Right renal cortex interstitium (tissue), 3 donors: ENCODE results near the gene ROCK2. TPM values are rescaled to one million over a fixed set of nuclear protein-coding genes. Genes with fewer than 3 reads are reported as not detected.
A peak's percentile ranks its signal among the peaks of the same experiment; 100 is the strongest.

Experiments used
- DNase-seq, 3 donors: peaks; one replicate each; pipeline ENCODE4 v3.0.0-alpha.2; 2013; ENCODE audit warnings: low read depth in 3 of 3, low spot score in 2 of 3
- polyA plus RNA-seq, 3 donors: library from polyadenylated mRNA; unstranded; fragments of 120-200 nt; gene quantifications; one replicate each; pipeline ENCODE4 v1.2.1, GENCODE V29; 2013; ENCODE audit not compliant: insufficient read length in 3 of 3

The ROCK2 gene
- polyA plus RNA-seq, 3 donors, result 39.1 to 44.1 (median 42.1) TPM

- DNase-seq, result no peak
Observed at GRCh38 chr2:11368059-11368572, 23.7 kb upstream of the ROCK2 start.

DNA sequence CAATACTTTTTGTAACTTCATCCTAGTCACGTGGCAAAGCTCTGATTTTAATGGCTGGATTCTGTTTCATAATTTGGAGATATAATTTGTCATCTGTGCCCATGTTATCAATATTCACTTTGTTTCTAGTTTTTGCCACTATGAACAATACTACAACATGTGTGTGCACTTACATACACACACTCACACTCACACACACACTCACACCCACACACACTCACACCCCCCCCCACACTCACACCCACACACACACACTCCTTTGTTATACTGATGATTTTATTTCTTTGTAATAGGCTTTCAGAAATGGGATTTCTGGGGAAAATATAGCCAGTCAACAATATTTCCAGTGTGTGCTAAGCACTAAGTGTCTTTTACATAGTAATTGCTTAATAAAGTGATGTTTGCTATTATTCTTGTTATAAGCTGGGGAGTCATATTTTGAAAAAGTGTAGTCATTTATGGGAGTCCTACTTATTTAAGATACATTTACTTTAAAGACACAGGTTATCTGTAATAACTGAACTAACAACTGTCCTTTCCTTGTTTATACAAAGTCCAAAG, 22.8 kb upstream of the ROCK2 start:
- DNase-seq, result no peak

DNA sequence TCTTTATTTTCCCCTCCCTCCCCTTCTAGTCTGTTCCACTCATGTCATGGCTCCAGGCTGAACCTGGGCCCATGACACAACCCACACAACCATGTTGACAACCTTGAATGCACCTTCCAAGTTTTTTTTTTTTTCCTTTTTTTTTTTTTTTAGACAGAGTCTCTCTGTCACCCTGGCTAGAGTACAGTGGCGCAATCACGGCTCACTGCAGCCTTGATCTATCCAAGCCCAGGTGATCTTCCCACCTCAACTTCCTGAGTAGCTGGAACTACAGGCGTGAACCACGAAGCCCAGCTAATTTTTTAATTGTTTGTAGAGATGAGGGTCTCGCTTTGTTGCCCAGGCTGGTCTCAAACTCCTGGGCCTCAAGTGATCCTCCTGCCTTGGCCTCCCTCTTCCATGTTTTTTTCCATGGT, 21.9 kb upstream of the ROCK2 start:
- no peak for DNase-seq

DNA sequence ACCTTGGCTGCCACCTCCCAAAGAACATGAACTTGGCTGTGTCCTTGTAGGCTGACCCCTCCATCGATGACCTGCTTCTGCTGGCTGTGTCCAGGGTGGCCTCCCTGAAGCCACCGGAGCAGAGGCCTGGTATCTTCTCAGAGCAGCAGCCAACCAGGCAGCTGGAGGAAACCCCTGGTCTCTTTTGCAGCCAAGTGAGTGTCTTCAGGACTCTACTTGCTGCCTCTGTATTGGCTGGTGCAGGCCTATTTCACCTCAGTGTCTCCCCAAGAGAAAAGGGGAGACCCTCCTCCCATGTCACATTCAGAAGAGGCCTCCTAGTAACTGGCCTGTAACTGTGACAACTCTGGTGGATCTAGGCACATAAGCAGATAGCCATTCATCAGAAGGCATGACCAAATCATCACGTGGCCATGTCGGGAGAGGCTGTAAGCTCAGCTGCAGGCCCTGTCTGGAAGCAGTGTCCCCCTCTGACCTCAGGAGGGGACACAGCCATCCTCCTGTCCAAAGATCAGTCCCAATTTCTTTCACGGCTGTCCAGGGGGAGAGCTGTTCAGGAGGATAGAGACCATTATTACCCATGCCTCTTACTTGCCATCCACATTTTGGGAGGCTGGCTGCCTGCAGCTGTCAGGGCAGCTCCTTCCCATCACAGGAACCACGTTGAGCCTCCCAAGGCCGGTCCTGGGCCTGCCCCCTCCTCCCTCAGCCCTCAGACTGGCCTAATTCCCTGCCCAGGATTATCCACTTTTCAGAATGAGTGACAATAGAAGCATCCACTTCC, 20.9 kb upstream of the ROCK2 start:
- no peak for DNase-seq

DNA sequence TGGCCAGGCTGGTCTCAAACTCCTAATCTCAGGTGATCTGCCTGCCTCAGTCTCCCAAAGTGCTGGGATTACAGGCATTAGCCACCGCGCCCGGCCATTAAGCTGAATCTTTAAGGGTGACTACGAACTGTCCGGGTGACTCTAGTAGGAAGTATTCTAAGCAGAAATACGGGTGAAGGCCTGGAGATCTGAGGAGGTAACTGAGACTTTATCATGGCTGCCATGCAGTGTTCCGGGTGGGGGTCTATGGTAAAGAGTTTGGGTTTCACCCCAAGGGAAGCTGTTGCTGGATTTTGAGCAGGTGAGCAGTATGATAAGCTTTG, 20.1 kb upstream of the ROCK2 start:
- DNase-seq, result no peak

DNA sequence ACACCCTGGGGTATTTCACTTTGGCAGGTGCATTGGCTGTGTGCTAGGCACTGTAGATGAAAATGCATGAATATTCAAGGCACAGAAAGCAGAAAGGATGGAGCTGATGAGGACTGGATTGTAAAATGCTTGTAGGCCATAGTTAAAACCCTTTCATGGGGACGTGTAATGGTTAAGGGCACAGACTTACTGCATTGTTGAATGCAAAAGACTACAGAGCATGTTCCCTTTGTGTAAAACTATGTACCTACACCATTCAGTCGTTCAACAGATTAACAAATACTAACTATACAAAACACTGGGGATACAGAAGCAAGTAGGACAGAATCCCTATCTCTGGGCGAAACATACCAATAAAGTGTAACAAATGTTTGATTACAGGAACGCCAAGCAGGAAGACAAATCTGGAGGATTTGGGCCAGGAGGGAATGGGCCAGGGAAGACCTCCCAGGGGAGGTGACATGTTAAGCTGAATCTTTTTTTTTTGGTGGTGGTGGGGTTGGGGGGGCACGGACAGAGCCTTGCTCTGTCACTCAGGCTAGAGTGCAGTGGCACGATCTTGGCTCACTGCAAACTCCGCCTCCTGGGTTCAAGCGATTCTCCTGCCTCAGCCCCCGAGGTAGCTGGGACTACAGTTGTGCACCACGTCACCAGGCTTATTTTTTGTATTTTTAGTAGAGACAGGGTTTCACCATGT, 19.6 kb upstream of the ROCK2 start:
- DNase-seq, result no peak

DNA sequence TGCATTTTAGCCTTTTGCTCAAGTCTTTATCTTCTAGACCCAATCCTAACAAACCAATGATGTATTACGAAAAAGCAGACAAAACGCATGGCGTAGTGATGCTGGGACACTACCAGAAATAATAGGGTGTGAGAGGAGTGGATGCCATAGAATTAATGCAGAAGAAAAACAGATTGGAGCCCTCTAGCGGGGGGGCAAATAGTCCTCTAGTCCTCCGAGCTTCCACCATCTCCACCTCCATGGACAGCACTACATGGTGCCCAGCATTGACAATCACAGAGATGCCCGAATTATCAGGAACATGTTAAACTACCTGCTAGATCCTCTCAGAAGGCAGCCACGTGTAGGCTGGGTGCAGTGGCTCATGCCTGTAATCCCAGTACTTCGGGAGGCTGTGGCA, 15.4 kb upstream of the ROCK2 start:
- DNase-seq, result no peak

- DNase-seq, result no peak
Observed at GRCh38 chr2:11357428-11357972, 13.1 kb upstream of the ROCK2 start.

DNA sequence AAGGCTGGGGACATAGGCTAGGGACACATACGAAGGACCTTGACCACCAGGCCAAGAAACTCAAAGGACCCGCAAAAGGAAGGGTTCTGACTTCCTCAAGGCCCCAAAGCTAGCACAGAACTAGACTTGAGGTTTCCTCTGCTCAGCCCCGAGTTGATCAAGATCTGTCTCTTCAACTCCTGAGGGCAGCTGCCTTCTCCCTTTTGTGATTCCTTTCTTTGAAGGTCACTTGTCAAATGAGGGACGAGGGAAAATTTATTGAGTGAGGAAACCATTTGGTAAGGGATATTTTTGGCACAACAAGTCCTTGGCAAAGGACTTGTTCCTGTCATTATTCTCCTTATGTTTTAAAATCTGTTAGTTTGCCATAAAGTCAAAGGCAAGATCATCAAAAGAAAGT, 12.3 kb upstream of the ROCK2 start:
- DNase-seq, result no peak

DNA sequence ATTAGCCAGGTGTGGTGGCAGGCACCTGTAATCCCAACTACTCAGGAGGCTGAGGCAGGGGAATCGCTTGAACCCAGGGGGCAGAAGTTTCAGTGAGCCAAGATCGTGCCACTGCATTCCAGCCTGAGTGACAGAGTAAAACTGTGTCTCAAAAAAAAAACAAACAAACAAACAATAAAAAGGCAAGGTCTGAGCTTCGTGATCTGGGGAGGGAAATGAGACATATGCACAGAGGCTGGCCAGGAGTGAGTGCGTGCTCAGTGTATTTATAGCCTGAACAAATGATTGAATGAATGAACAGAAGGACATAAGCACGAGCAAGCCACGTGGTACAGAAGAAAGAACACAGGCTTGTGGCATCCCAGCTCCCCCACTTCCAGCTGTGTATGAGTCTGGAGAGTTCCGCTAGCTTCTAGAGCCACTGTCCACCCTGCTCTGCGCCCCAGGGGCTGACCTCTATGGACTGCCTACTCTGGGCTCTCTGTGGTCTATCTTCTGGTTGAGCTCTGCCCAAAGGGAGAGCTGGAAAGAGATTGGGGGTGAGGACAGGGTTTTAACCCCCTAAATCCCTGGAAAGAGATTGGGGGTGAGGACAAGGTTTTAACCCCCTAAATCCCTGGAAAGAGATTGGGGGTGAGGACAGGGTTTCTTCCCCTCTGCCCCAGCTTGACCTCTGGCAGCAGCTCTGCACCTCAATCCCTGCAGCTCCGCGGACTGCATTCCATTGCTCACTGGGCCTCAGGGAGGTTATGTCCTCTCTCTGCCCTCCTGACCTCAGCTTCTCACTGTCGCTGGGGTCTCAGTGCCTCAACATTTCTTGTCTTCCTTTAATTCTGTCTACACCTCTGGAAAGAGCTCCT, 11.0 kb upstream of the ROCK2 start:
- DNase-seq, result no peak

DNA sequence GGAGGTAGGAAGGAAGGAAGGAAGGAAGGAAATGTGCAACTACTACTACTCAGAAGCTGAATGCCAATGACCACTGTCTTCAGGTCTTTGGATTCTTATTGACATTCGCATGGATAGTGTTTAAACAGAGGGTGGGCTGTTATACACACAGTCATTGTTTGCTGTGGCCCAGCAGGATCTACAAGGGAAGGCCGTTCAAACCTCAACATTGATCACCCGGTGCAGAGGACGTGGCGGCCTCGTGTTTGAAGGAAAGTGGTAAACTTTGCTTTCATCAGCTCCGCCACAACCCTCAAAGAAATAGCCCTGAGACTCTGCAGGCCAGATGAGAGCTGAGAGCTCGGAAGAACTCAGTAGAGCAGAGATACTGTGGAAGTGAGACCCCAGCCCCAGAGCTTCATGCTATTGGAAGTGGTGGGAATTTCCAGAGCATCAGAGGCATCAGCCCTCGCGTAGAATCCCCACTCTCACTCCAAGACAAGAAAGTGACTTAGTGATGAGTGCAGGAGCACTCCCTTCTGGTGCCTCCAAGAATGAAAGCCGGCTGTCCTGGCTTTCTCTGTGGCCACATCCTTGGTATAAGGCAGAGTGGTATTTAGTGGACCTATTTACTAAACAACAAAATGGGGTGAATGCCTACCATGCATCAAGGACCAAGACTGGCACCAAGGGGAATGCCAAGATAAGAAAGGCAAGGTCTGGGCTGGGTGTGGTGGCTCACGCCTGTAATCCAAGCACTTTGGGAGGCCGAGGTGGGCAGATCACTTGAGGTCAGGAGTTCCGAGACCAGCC, 10.1 kb upstream of the ROCK2 start:
- DNase-seq, result no peak

- no peak for DNase-seq
Observed at GRCh38 chr2:11352781-11353537, 8.5 kb upstream of the ROCK2 start.

DNA sequence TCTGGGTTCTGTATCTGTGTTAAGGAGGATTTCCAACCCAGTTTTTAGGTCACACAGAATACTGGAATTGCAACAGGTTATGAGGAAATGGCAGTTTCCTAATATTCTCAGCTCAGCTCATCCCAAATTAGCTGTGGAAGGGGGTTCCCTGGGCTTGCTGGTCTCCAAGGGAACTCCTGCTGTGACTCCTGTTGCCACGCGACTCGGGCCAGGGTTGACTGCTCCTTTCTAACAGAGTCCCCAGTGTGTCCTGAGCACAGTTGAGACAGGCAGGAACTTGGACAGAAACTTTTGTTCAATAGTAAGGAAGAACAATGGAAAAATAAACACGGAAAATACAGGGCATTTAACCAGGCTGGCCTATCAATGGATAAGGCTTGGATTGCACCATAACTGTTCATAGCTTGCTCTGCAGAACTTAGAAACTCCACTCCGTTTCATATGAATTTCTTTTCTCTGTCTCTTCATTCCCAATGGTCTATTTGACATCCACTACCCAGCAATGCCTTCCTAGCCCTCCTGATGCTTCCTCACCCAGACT, 3.8 kb upstream of the ROCK2 start:
- DNase-seq, result no peak

DNA sequence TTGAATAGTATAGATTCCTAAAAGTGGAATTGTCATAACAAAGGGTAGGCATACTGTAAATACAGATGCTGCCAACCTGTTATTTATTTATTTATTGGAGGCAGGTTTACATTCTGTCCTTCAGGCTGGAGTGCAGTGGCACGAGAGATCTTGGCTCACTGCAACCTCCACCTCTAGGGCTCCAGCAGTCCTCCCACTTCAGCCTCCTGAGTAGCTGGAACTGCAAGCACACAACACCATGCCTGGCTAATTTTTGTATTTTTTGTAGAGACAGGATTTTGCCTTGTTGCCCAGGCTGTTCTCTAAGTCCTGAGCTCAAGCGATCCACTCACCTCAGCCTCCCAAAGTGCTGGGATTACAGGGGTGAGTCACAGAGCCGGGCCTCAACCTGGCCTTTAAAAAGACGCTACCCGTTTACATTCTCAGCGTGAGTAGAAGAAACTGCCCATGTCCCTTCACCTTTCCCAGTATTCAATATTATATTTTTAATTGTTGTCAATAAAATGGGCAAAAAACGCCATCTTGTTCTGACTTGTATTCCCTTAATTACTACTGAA, 3.0 kb upstream of the ROCK2 start:
- DNase-seq, result no peak

- no peak for DNase-seq
Observed at GRCh38 chr2:11346023-11346482, 1.6 kb upstream of the ROCK2 start.

- peak in 2 of 3 donors; percentile 54 to 58 for DNase-seq
Observed at GRCh38 chr2:11344956-11345677, 681 bp upstream of the ROCK2 start.

DNA sequence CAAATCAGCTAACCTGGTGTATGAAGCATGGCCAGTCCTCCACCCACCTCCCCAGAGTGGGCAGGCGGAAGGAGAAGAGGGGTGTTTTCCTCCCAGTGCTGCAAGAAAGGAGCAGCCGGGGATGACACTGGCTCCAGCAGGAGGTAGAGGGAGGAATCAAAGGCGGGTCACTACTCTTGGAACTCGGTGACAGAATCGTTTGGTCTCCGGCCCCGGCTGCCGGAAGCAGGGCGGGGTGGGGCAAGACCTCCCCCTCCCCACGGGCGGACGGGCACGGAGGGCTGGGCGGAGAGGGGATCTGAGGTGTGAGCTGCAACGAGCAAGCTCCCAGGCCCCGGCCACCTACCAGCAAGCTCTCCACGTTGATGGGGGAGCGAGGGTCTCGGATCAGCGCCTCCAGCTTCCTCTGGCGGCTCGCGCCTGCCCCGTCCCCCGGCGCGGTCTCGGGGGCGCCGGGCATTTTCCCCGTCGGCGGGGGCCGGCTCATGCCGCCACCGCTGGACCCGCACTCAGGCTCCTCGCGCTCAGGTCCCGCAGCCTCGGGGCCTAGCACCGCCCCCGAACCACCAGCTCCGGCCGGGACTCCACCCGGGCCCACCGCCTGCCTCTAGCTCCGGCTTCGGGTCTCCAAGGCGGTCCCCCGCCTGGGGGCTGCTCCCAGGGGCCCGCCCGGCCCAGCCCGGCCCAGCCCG, 640 bp downstream of the ROCK2 start:
- DNase-seq, result peak in 1 of 3 donors; percentile 50
